Suprapubic skin (tissue), 4 donors: ENCODE measurements around the gene WDR54.

Experiments
- CTCF ChIP-seq, 2 donors: fragments of 200-600 bp in 1 of 2; fragments of 450-650 bp in 1 of 2; sonication (generic) in 1 of 2; IDR thresholded peaks; one replicate each; pipeline ENCODE4 v1.5.1; 2016 to 2019; ENCODE audit warnings: antibody characterized with exemption in 2 of 2, mild to moderate bottlenecking in 1 of 2, moderate library complexity in 1 of 2
- POLR2A ChIP-seq, 2 donors: fragments of 450-650 bp; IDR thresholded peaks; one replicate each; pipeline ENCODE4 v1.6.1; 2017; ENCODE audit warnings: antibody characterized with exemption in 2 of 2, mild to moderate bottlenecking in 2 of 2, moderate library complexity in 2 of 2
- POLR2AphosphoS5 ChIP-seq, 3 donors: sonication (generic); formaldehyde crosslinking; IDR thresholded peaks; one replicate each; pipeline ENCODE4 v1.6.1; 2017; ENCODE audit warnings: antibody characterized with exemption in 3 of 3

GRCh38 chr2:74420006-74420405, 1.5 kb upstream of the WDR54 start:
- TF ChIP-seq POLR2A (IDR thresholded peaks at IDR 0.05) = no peak
- TF ChIP-seq POLR2AphosphoS5 (IDR thresholded peaks at IDR 0.05) = no peak
- no peak for TF ChIP-seq CTCF (IDR thresholded peaks at IDR 0.05)
